GF-D8 (cell line): Measurements from ENCODE around the gene NDUFS3.
"Not testable (repeated sequence)": the region's sequence is repeated elsewhere in the genome, so short reads cannot be mapped to it uniquely, and the experiment has no call there.

ENCODE experiments used
- DNase-seq: peaks from one replicate; lab custom pipeline; 2025; lab: John Stamatoyannopoulos, UW

NDUFS3 gene

DNA sequence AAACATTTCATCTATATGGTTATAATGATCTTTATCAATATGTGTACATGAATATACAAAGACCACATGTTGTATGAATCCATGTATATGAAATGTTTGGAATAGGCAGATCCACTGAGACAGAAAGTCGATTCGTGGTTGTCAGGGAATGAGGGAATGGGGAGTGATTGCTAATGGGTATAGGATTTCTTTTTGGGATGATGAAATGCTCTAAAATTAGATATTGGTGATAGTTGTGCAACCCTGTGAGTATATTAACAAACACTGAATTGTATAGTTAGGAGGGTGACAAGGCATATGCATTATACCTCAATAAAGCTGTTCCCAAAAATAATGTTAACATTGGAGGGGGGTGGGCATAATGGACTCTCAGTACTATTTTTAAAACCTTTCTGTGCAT is 18.4 kb upstream of the NDUFS3 start:
- no peak for DNase-seq

DNA sequence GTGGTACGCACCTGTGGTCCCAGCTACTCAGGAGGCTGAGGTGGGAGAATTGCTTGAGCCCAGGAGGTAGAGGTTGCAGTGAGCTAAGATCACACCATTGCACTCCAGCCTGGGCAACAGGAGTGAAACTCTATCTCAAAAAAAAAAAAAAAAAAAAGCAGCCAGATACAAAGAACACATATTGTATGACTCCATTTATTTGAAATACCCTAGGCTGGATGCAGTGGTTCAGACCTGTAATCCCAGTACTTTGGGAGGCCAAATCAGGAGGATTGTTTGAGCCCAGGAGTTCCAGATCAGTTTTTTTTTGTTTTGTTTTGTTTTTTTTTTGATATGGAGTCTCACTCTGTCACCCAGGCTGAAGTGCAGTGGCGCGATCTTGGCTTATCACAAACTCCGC is 16.5 kb upstream of the NDUFS3 start:
- DNase-seq: not testable (repeated sequence)

DNA sequence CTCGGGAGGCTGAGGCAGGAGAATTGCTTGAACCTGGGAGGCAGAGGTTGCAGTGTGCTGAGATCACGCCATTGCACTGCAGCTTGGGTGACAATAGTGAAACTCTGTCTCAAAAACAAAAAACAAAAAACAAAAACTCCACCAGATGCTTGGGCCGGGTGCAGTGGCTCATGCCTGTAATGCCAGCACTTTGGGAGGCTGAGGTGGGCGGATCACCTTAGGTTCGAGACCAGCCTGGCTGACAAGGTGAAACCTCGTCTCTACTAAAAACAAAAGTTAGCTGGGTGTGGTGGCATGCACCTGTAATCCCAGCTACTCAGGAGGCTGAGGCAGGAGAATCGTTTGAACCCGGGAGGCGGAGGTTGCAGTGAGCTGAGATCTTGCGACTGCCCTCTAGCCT is 14.5 kb upstream of the NDUFS3 start:
- DNase-seq: not testable (repeated sequence)

DNA sequence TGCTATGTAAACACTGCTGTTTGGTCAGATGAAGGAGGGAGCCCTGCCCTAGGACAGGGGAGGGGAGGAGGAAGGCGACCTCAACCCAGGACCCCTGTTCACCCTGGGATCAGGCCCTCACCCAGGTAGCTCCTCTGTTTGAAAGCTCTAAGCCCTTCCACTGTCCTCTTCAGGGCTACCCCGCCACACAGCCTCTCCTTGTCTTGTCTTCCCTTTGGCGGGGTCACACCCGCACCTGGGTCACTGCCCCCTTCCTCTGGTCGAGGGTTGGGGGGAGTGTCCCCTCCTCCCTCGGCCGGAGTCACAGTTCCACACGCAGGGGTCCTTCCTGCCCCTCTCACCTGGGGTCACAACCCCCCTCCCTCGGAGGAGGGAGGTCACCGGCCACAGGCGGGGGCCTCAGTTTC is 13.9 kb upstream of the NDUFS3 start:
- no peak for DNase-seq

DNA sequence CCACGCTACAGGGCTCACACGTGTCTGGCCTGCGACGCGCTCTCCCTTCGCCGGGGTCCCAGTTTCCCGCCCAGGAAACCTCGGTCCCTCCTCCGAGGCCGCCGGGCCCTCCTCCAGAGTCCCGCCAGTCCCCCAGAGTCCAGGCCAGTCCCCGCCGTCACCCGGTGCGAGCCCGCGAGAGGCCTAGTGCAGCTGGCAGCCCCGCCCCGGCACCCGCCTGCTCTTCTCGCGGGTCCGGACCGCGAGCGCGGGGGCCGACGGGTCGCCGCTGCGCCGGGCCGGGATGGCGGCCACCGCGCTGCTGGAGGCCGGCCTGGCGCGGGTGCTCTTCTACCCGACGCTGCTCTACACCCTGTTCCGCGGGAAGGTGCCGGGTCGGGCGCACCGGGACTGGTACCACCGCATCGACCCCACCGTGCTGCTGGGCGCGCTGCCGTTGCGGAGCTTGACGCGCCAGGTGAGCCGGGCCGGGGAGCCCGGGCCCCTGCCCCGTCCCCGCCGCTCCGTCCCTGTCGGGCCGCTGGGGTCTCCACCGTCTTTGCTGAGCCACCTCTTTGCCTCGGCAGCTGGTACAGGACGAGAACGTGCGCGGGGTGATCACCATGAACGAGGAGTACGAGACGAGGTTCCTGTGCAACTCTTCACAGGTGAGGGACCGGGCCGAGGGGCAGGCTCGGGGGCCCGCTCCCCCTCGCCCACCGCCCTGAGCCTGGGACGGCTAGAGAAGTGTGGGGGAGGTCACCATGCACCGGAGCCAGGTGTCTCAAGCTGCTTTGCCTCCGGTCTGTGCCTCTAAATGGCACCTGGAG is 13.3 kb upstream of the NDUFS3 start, which contains the start of gene PTPMT1:
Gene PTPMT1 (plus strand): TSS at position 260 of the 809 bp plus-strand sequence. CDS start 24 bp downstream, at position 284.
- no peak for DNase-seq

DNA sequence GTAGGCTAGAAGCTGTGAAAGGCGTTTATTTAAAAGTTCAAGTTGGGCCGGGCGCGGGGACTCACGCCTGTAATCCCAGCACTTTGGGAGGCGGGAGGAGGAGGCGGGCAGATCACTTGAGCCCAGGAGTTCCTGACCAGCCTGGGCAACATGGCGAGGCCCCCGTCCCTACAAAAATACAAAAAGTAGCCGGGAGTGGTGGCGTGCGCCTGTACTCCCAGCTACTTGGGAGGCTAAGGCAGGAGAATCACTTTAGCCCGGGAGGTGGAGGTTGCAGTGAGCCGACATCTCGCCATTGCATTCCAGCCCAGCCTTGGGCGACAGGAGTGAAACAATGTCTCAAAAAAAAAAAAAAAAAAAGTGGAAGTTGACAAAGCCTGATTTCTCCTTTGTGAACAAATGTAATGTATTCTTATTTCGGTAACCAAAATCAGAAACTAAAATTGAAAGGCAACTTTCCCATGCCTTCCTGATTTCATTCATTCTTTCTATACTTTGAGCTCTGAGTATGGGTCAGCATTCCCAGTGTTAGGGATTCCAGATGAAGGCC is 12.7 kb upstream of the NDUFS3 start:
- DNase-seq: no peak

DNA sequence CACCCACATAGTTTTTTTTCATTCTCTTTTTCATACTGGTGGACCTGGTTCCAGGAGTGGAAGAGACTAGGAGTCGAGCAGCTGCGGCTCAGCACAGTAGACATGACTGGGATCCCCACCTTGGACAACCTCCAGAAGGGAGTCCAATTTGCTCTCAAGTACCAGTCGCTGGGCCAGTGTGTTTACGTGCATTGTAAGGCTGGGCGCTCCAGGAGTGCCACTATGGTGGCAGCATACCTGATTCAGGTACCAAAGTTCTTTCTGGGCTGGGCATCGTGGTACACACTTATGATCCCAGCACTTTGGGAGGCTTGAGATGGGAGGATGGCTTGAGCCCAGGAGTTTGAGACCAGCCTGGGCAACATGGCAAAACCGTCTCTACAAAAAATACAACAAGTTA is 9.2 kb upstream of the NDUFS3 start:
- DNase-seq: no peak

DNA sequence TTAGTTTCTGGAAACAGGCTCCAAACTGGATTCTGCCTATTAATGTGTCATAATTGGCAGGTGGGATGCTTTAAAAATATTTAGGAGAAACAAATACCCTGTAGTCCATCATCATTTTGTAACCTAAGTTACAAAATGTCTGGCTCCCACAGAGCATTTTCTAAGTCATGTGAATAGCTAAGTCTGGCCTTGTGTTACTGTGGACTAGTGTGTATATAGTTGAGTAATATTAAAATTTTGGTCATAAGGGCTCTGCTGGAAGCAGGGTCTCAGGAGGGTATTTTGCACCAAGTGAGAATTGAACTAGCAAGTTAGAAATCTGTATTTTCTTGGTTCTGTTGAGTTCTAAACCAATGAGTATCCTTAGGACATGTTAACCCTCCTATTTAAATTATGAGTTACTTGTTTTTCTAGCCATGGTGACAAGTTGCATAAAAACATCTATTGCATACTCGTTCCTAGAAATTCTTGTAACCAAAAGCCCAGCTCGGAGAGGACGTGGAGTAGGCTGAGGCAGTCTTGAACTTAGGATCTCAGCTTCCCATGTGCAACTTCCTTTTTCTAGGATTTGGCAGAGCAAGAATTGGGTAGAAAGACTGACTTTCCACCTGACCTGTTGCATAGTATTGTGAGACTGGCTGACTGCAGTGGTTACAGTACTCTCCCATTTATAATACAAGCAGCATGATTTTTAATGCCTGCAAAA is 8.1 kb upstream of the NDUFS3 start:
- DNase-seq: no peak

DNA sequence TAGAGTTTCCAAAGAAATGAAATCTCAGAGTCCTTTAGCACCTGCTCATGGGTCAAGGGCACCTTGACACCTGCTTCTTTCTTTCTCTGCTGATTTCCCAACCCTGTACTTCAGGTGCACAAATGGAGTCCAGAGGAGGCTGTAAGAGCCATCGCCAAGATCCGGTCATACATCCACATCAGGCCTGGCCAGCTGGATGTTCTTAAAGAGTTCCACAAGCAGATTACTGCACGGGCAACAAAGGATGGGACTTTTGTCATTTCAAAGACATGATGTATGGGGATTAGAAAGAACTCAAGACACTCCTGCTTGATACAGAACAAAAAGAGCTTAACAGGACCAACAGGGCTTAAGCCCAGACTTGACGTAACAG is 7.5 kb upstream of the NDUFS3 start:
- no peak for DNase-seq

DNA sequence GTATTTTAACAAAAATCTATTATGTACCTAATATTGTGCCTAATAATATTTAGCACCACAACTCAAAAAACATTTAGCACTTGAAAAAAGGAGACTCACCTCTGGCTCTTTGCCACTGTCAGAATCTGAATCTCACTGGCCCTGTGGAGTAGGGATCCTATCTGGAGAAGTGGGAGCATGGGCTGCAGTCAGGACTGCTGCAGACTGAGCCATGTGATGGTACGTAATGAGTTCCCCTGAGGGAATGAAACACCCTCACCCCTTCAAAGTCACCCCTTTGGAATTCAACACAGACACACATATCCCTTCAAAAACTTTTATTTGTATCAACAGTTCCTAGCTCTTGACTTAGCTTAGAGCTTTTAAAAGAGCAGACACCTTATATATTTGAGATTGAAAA is 7.0 kb upstream of the NDUFS3 start:
- DNase-seq: no peak

DNA sequence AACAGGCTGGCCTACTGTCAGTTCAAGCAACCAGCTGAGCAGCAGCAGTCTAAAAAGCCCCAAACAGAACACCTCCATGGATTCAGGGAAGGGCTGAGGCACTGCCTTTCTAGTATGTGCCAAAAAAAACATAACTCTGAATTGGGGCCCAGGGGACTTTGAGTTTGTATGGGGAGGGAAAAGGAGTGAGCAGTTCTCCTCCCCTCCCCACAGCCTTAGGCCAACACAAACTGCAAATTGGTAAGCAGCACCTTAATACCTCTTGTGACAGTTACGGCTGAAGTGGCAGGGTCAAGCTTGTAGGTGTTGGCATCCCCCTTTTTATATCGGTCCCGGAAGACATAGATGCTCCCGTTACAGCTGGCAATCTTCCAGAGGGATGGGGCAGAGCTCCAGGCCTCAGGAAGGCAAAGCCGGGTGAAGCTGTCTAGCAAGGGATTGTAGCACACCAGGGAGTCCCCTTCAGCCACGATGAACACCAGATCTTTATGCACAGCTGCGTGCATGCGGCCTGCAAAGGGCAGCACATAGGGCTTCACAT is 6.1 kb upstream of the NDUFS3 start:
- no peak for DNase-seq

DNA sequence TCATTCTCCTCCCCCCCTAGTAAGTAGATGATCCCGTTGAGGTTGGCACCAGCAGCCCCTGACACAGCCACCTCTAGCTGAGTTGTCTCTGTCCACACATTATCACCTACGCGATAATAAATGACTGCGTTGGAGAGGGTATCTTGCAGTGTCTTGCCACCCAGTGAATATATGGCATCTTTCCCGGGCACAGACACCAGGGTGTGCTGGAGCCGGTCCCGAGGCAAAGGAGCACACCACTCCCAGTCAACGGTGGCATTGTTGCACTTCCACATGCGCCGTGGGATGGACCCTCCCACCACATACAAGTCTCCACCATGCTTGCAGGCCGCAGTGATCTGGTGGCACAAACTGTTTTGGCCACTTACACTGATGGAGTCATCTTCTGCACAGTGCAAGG is 5.6 kb upstream of the NDUFS3 start:
- DNase-seq: no peak

DNA sequence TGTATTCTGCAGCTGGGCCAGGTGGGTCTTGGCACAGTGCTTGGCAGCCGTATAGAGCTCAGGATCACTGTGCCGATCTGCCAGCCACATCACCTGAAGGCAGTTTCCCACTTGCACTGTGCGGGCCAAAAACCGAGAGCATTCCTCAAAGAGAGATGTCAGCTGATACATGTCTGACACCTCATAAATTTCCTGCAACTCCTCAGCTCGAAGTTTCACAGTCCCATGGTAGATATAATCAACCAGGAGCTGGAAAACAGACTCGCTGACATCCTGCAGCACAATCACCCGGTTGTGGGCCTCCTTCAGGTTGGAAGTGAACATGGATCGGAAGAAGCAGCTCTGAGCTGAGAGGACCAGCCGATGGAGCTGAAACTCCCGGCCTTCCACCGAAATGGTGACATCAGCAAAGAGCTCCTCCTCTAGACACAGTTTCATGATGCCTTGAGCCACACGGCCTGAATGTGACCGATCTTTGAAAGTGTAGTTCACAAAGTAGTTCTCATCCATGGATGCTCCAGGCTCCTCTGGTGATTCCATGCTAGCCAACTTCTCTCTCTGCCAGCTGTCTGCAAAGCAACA is 1.3 kb upstream of the NDUFS3 start:
- DNase-seq: no peak

DNA sequence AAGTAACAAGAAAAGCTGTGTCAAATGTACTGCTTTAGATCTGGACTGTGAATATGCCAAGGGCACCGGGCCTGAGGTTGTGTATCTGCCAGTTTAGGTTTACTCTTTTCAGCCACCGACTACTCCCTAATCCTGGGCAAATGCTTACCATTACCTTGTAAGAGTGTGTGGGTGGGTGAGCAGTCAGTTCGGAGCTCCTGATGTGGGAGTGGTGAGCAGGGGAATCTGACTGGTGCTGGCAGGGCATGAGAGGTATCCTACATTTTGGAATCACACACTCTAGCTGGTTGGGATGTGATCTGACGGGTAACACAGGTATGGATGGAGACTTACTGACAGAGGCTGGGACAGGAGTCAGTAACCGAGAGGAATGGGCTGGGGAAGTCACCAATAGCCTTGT is 5.0 kb downstream of the NDUFS3 start:
- no peak for DNase-seq

DNA sequence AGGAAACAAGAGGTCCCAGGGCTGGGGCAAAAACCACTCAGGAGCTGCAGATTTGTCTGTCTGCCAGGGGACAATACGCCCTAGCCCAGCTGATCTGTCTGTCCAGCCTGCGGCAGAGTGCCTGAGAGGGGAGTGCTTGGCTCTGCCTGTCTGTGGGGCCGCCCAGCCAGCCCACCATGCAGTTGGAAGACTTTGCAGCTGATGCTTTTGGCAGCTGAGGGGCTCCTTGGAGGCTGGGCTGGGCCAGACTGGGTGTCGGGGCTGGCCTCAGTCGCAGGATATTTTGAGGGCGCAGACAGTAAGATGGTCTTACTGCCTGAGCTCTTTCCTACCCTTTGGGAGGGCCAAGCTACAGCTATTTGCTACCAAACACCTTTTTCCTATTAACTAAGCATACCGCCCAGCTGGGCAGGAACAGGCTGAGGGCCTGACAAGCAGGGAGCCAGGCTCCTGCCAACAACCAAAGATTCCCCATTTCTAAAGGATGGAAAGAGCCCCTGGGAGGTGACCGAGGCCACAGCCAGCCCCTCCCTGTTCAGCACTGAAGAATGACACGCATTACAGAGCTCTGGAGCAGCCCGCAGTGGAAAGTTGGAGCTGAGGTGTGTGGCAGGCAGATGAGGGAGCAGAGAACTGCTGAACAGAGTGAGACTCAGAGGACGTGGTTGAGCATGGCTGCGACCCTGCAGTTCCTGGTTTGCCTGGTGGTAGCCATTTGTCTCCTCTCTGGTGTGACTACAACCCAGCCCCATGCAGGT is 7.4 kb downstream of the NDUFS3 start, which contains the start of gene FAM180B:
Gene FAM180B (plus strand): TSS at position 581 of the 758 bp plus-strand sequence. CDS start 91 bp downstream, at position 672.
- no peak for DNase-seq

DNA sequence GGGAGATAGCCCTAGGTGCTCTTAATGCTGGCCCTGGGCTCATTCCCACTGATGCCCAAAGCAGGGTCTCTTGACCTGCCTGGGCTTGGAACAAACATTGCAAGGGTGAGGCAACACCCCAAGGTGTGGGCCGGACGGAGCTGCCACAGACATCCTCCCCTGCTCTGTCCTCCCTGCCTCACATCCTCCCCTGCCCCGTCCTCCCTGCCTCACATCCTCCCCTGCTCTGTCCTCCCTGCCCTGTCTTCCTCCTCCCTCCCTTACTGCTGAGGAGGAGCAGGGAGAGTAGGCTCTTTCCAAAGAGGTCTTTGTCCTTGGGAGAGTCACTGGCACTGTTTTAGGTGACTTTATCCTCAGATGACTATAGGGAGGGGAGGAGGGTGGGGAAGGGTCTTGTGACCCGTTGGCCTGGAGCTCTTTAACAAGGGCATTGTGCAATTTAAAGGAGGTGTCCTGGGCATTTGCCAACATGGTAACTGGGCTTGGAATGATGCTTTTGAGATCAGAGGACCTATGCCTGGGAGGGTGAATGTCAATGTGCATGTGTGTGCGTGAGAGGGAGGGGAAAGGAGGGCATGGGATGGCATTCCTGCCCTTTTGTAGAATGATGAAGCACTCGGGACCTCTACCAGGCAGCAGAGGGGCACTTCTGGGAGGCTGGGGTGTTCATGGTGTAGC is 8.3 kb downstream of the NDUFS3 start:
- no peak for DNase-seq

DNA sequence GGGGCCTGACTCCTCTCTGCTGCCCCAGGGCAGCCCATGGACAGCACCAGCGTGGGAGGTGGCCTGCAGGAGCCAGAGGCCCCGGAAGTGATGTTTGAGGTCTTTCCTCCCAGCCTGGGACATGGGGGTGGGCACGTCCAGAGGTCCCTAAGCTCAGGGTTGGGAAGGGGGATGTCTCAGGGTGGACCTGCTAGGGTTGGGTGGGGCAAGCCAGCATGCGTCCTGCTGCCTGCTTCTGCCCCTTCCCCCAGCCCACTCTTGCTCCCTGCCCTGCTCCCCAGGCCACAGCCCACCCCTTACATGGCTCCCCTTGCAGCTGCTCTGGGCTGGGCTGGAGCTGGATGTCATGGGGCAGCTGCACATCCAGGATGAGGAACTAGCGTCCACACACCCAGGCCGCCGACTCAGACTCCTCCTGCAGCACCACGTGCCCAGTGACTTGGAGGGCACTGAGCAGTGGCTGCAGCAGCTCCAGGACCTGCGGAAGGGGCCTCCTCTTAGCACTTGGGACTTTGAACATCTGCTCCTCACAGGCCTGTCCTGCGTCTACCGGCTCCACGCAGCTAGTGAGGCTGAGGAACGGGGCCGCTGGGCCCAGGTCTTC is 9.0 kb downstream of the NDUFS3 start:
- peak; percentile 14 for DNase-seq

DNA sequence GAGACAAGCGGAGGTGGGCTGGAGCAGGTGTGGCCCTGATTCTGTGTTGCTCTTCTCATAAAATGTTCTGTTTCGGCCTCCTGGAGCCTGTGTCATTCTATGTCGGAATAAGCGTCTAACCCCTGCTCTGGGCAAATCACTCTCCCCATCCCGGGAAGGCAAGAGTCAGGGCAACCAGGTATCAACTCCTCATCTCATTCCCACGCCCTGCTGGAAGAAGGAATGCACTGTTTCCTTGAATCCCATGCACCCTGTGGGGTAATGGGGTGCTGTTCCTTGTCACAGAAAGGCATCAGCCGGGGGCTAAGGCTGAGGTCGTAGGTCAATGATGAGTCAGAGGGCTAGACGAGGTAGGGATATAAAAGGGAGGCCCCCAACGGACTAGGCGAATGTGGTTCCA is 10.2 kb downstream of the NDUFS3 start:
- no peak for DNase-seq

DNA sequence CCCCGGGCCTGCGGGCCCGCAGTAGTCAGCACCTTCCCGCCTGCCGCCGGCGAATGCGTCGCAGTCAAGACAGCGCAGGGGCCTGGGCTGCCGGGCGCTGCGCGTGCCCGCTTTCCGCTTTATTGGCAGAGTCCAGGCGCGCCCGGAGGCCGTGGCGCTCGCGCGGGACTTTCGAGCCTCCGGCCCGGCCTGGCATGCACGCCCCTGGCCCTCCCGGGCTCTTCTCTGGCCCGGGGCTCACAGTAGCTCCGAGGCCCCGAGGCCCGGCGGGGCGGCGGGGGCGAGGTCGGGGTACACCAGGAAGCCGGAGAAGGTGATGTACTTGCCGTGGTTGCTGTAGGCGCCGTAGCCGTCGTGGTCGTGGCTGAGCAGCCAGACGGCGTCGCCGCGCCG is 10.7 kb downstream of the NDUFS3 start:
- no peak for DNase-seq

DNA sequence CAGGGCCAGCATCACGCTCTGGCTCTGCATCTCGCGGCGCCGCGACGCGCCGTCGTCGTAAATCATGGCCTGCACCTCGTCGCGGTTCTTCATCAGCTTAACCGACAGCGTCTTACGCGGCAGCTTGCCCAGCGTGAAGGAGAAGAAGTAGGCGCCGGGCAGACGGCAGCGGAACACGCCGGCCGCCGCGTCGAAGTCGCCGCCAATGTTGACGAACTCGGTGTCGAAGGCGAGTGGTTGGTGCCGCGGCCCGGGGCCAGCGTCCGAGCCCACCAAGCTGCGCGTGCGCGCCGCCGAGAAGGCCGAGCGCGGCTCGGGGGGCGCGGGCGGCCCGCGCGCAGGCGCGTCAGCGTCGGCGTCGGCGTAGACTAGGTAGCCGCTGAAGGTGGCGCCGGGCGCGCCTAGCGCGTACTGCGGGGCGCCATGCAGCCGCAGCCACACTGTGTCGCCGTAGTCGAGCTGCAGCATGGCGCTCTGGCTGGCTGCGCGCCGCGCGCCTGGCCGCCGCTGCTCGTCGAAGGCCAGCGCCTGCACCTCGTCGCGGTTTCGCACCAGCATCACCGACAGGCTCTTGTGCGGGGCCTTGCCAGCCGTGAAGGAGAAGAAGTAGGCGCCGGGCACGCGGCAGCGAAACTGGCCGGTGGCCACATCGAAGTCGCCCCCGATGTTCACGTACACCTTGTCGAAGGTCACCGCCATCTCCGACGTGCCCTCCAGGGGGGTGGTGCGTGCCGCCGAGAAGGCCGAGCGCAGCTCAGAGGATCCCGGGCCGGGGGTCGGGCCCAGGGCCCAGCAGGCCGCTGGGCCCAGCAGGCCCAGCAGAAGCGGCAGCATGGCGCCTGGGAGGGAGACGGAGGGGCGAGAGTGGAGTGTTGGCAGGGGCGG is 11.3 kb downstream of the NDUFS3 start:
- DNase-seq: no peak
